Superior temporal gyrus (tissue), 1 donor: ENCODE results near the gene MREG.

Experiments used
- DNase-seq: peaks from one replicate; pipeline ENCODE4 v3.0.0-alpha.2; 2016; ENCODE audit errors: extremely low spot score

MREG gene

DNA sequence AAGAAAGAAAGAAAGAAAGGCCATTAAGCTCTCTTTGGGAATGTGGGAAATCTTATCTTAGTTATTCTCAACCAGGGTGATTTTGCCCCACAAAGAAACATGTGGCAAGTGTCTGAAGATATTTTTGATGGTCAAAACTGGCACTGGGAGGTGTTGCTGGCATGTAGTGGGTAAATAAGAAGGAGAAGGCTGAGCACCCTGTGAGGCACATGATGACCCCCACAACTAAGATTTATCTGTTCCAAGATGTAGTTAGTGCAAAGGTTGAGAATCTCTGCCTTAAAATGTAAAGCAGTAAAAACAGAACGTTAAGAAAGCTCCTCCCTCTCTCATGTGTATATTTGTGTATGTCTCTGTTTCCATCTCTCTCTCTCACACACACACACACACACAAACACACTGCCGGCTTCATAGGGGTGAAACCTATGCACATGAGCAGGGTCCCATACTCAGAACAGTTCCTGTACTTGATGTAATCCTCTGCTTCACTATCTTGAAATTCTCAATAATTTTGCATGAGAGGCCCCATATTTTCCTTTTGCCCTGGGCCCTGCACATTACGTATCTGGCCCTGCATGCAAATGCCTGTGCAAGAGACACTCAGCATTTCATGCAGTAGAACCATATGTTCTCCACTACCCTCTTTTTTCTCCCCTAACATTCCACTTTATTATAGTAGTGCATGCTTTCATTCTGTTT is 94.3 kb downstream of the MREG start:
- no peak for DNase-seq

DNA sequence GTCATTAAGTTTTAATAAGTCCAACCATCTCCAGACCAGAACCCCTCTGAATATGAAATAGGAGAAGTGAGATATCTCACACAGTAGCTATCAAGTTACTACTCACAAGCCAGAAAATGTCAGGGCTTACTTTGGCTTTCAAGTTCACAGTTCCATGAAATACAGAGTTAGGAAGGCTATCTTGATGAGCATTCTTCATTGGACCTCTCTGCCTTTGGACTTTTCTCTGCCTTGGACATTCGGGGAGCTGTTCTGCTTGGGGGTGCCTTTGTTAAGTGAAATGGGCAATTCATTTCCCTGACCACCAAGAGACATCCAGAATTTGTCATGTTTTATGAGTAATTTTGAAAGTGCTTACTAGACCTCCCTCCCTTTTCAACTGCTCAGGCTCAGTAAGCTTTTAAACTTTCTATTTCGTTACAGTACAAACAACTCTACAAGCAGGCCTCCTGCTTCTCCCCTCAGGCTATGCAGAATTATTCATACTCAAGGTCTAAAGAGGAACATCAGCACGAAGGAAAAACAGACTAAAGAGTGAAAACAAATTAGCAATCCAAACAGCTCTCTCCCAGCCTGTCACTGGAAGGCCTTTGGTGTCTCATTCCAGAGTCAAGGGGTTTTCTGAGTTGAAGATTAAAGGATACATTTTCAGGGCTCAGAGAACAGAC is 95.3 kb downstream of the MREG start:
- DNase-seq = no peak

DNA sequence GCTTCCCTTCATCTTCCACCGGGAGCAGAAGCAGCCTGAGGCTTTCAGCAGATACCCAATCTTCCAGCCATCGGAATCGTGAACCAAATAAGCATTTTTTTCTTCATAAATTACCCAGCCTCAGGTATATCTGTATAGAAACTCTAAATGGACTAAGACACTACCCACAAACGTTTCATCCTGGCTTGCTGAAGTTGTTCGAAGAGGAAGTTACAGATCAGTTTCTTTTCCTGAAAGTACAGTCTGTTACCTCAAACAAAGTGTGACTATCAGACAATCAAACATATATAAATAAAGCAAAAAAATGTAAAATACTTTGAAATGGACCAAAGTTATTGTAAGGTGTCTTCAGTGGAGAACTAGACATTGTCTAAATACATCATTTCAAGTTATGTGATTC is 97.9 kb downstream of the MREG start:
- DNase-seq = no peak

DNA sequence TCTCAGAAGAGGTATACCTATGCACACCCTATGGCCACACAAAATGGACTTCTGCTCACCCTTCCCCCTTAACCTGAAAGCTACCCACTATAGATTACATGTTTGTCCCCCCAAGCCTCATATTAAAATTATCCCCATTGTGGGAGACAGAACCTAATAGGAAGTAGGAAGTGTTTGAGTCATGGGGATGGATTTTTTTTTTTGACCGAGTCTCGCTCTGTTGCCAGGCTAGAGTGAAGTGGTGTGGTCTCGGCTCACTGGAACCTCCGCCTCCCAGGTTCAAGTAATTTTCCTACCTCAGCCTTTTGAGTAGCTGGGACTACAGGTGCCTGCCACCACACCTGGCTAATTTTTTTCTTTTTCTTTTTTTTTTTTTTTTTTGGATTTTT is 98.6 kb downstream of the MREG start:
- no peak for DNase-seq

DNA sequence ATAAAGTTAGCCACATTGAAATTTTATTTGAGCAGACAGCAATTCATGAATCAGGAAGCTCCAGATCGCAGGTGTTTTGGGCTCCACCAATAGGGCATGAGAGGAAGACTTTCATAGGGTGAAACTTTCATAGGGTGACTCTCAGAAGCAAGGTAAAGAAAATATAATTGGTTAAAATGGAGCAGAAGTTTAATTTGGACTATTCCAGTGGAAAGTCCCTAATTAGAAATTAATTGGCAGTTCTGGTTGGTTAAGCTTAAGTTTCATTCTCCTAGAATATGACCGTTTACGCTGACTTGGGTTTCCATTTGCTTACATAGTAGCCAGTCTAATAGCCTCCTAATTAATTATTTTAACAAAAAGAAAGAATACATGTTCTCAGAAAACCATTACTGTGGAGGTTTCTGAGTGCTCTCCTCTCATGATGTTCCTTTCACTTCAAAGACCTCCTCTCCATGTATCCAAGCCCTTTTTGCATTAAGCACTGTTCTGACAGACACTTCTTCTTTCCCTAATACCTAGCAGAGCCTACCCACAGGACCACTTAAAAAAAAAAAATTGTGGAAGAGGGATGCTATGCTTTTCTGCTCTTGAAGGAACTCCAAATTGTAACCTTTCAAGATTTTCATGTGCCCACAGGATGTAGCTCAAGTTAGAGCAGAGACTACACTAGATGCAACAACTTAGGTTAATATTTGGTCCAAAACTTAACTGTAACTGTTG is 99.1 kb downstream of the MREG start:
- no peak for DNase-seq

DNA sequence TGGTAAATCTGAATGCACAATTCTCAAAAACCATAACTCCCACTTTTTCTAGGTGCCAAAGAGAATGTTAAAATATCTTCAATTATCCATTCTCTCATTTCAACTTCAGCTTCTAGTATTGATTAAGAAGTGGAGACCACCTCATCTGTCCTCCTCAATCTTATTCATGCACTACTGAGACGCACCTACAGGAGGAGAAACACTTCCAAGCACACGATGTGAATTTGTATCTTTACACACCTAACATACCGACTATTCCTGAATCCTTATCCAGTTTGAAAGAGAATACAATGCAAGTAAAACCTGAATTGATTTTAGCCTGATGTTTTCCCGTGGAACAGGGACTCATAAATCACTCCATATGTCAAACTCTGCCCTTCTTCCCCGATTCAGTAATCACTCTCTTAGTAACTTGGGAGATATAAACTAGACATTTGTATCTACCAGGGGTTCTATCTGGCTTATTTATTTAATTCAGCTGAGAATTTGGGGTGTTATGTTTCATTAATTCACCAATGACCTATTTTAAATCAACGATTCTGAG is 101.0 kb downstream of the MREG start:
- DNase-seq = no peak

DNA sequence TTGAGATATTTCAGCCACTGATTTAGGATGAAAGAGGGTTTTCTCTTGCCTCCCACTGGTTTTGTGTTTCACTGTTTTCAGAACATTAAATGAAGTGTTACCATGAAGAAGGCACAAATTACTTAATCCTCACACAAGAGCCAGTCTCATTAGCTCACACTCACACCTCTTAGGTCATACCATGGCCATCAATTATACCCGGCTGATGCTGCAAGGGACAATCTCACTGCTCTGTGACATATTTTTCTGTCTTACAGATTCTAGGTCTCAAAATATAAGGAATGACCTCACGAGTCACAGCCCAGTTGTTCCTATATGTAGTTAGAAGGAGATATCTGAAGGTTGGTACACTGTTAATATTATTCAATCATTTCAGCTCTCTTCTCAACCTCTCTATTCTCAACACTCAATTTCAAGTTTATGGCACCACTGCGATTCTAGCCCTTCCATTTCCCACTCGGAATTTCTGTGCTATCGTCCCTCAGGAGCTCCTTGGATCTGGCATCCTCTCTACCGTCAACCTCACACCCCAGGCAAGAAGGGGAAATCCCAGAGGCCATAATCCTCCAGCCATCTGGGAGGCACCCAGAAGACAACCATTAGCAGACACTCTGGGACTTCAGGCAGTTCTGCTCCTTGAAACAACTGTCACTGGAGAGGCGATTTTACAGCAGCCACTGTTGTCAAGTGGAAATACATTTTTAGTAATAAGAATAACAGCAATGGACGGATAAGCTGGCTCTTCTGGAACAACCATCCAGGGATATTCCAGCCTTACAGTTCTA is 101.9 kb downstream of the MREG start:
- DNase-seq = no peak

DNA sequence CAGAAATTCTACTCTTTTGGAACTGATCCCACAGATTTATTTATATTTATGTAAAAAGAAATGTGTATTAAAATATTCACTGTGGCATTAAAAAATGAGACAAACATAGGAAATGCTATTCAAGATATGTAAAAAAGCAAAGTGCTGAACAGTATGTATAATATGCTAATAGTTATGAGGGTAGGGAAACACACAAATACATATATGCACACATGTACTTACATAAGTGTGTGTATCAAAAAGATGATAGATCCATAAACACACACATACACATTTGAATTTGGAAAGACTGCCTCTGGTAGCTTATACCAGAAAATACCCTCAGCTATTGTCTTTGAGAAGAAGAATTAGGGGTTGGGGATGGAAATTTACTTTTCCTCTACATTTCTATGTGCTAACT is 103.2 kb downstream of the MREG start:
- DNase-seq = no peak

DNA sequence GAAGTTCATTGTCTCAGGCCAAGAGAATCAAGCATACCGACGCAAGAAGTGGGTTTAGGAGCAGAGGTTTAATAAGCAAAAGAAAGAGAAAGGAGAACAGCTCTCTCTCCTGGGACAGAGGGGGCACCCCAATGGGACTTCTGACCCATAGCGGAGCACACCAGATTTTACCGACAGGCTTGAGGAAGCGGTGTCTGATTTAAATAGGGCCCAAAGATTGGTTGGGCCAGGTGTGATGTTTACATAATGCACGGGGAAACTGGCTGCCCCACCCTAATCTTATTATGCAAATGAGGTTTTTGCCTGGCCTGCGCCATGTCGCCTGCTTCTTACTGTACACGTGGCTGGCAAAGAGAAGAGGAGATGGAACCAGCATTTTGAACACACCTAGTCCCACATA is 106.2 kb downstream of the MREG start:
- no peak for DNase-seq

DNA sequence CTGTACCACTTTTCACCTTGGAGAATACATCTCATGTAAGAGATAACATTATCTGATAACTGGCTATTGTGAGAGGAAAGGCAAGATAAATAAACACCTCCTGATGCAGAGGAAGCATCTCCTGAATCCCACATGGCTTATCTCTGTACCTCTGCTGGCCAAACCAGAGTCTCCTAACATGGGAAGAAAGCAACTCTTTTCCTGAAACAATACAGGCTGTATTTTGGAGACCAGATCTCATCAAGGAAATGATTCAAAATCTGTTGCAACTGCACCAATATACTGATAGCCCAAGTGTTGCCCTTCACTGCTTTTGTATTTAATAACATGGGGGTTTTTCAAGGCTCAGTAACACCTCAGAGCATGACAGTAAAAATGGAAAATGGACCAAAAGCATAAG is 106.9 kb downstream of the MREG start:
- no peak for DNase-seq

DNA sequence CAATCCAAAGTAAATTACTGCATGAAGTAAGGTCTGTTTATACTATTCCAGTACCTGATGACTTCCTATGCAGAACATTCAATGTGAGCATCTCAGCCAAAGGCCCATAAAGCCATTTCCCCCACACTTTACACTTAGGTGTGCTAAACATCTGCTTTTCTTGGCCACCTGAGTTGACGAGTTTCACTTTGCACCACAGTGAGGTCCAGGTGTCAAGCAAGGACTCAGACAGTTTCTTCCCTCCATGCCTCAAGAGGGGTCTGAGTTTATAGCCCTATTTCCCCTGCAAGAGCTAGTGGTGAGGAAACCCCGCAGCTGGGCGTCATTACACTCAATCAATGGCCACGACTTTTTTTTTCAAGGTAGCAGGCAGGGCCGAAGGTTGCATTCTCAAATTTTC is 107.7 kb downstream of the MREG start:
- no peak for DNase-seq

DNA sequence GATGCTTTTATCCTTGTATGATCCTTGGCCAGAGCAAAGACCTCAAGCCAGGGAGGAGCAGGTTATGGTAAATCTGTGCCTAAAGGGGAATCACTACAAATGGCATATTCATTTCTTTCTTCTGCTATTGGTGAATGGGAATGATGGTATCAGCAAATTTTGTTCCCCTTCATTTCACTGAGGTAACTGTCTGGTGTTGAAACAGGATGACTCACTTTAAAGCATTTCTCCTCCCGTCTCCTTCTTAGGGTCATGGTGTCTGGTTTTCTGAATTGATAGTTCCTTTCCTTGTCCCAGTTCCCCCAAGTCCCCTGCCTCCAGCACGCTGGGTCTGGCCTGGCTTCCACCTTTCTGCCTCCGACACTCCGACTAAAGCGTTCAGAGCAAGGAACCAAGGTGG is 109.2 kb downstream of the MREG start:
- DNase-seq = no peak

DNA sequence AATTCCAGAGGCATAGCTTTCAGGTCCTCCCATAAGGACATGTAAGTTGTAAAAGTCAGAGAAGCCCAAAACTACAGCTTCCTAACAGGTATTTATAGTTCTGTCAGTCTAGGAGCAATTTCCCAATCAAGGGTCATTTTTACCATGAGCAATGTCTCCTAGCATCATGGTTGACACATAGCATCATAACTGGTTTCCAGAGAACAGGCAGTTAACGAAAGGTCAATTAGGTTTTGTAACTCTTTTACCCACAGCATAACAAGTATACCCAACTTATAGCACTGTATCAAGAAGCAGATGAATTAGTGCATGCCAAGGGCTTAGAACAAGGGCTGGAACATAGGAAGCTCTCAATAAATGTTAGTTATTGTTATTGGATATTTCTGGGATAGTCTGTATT is 110.1 kb downstream of the MREG start:
- no peak for DNase-seq

DNA sequence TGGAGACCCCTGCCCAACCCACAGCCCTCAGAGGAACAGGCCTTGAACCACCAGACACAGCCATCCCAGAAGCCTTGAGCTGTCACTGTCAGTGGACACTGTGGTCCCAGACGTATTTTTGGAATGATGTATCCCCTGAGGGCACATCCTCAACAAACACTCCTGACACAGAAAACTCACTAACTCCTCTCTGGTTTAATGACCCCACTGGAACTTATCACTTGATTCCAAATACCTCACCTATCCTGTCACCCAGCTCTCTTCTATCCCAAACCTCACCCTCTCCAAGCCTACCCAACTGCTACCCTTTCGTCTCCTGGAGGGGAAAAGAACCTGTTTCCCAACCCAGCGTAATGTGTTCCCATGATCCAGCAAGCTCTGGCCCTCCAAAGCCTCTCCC is 111.6 kb downstream of the MREG start:
- DNase-seq = no peak

DNA sequence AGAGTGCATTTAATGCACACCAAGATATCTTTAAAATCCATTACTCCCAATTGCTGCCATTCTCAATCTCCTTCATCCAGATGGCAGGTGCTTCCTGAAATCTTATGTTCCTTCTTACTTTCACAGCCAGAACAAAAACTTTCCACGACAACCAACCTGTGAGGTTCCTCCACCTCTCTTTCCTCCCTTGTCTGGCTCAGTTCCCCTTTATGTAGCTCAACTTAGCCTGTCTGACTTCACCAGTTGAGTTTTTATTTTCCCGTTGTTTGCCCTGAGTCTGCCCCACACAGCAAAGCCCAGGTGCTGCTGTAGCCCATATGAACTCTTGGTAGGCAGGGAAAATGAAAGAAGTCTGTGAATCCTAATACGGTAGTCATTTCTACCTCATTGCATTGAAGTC is 112.5 kb downstream of the MREG start:
- no peak for DNase-seq

DNA sequence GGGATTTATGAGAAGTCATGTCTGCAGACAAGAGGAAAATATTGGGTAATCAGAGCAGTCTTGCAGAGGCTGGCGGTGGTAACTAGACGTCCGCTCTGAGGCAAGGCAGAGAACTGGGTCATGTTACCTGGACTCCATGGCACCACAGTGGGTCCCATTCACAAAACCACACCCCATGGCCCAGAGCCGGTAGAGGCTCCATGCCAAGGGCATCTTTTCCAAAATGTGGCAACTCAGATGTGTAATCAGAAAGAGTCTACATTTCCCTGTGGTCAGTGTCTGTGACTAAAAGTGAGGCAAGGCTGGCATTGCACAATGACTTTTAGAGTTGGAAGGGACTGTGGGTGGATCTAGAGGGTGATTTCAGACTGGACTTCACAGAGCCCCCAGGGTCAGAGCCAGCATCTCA is 113.1 kb downstream of the MREG start:
- no peak for DNase-seq

DNA sequence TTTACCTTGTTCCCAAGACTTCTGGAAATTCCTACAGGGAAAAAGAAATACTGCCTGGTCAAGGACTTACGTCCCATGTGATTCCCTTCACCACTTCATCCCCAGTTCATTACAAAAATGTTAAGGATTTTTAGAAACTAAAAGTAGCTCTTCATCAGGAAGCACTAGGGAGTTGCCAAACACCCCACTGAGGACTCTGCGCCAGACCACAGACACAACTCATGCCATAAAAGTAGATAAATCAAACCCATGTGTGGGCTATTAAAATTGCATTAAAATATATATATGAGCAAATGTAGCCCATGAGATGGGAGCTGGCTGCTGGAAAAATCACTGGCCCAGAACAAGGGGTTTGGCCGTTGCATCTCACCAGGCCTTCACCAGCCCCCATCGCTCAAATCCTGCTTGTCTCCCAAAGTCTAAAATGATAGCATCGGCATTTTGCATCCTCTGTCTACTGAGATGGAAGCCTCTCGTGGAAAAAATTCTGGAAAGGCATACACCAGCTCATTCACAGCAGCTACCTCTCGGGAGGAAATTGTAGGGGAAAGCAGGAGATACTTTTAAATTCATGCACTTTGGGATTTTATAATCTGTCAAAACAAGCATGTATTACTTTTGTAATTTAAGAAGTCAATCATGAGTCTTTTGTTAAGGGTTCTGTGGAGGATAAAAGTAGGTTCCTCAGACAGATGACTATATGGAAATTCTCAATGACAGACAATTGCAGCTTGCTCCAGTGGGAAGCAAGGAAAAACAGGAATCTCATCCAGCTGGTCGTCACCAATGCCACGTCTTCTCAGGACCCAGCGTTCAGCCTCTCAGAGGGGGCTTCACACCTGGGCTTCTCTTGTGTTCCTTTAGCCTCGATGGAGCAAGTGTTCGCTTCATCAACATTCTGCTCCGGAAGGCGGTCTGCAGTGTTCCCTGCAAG is 113.9 kb downstream of the MREG start:
- no peak for DNase-seq

DNA sequence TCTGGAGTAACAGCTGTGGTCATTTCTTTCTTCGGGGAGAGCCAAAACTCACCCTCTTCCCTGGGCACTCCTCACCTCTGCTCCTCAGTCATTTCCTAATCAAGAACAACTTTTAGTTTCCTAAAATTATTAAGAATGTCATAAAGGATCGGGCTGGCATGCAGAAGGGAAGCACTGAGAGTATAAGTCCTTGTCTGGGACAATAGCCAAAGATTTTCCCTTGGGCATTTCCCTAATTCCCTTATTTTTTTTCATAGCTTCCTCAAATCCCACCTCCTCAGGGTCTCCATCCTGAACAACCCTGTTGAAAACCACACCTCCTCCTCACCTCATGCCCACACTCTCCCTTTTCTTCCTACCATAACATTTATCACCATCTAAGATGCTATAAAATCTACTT is 115.0 kb downstream of the MREG start:
- no peak for DNase-seq

DNA sequence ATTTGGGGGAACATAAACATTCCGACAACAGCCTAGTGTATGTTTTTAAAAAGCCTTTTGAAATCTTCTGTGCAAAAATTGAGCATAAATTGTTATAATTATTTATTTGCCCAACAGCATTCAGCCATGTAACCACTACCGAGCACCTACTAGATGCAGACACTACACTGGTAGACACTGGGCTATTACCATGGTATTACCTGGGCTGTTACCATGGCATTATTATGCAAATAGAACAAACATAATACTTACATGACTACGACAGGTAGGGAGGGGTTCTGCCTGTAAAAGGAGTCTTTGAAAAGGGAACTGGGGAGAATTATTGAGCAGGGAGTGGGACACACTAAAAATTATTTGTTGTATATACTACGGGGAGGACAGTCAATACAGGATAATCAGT is 116.4 kb downstream of the MREG start:
- DNase-seq = no peak

DNA sequence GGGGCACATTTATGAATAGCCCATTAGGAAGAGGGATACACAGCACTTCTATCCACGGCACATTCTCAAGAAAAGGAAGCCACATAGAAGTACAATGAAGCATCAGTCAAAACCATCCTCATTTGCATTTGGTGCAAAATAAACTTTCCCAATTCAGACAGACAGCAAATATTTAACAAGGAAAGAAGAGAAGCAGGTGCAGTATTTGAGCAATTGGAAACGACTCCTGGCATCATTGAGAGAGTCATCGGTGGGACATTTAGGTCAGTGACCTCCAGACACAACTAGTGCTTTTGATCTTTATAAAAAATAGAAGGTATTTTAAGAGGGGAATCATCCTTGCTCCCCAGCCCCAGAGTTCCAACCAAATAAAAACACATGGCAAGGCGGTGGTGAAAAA is 118.0 kb downstream of the MREG start:
- DNase-seq = no peak
